ENCODE data around the gene PLPPR1. TPM values are rescaled to one million over a fixed set of nuclear protein-coding genes. Genes with fewer than 3 reads are reported as not detected.

PLPPR1 gene
- total RNA-seq, 4 donors from 2014 or later: 0.60 to 0.68 TPM; not detected in 2

DNA sequence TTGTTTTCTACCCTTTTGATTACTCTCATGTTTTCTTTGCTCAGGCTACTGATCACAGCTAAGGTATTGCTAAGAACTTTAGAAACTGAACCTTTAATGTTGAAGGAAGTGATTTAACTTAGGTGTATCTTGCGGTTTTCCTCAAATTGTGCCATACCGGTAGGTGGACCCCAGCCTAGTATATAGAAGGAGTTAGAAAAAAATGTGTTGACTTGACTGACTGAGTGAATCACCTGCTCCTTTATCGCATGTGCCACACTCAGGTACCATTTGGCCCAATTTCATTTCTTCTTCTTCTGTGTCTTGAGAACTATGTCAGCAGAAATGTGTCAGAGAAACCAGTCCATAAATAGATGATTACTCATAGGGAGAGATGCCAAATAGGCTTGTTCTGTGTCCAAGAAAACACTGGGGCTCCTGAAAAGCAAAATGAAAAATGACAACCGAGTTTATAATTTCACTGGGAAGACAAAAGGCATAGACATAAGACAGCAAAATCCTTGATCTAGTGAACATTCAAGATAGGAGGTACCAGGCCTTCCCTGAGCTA, 19.4 kb downstream of the PLPPR1 start:
- no peak for DNase-seq
- no peaks in the 10 kb centered on the region for H3K4me1 ChIP-seq
- no peak overlapping the region for H3K4me3 ChIP-seq
- H3K27me3 ChIP-seq: no peaks in the 10 kb centered on the region
- H3K9me3 ChIP-seq: no peaks in the 10 kb centered on the region
- H3K27ac ChIP-seq: no peak overlapping the region
- in situ Hi-C loops (cut with MboI; ENCODE audit: low pct_ligation_motif_present in 1 of 4, low pct_unique_long_range_greater_than_20kb in 1 of 4, low sequenced_read_pairs in 3 of 4): no loop called here
- TF ChIP-seq POLR2A (IDR thresholded peaks at IDR 0.05) (no peak), POLR2AphosphoS5 (IDR thresholded peaks at IDR 0.05) (no peak), EP300 (IDR thresholded peaks at IDR 0.05; ENCODE audit: low read depth) (no peak)
- TF ChIP-seq, protein P1, sequence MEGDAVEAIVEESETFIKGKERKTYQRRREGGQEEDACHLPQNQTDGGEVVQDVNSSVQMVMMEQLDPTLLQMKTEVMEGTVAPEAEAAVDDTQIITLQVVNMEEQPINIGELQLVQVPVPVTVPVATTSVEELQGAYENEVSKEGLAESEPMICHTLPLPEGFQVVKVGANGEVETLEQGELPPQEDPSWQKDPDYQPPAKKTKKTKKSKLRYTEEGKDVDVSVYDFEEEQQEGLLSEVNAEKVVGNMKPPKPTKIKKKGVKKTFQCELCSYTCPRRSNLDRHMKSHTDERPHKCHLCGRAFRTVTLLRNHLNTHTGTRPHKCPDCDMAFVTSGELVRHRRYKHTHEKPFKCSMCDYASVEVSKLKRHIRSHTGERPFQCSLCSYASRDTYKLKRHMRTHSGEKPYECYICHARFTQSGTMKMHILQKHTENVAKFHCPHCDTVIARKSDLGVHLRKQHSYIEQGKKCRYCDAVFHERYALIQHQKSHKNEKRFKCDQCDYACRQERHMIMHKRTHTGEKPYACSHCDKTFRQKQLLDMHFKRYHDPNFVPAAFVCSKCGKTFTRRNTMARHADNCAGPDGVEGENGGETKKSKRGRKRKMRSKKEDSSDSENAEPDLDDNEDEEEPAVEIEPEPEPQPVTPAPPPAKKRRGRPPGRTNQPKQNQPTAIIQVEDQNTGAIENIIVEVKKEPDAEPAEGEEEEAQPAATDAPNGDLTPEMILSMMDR (IDR thresholded peaks at IDR 0.05): no peak
- WGBS, 2 donors (ENCODE audit: low coverage in 1 of 2): 86% methylated on average over 3 to 4 of the region's 4 CpGs
- intact Hi-C loops (cut with DNase I; ENCODE audit: low total_unique reads): no loop called here
- no peaks in the 10 kb centered on the region for H3K36me3 ChIP-seq

DNA sequence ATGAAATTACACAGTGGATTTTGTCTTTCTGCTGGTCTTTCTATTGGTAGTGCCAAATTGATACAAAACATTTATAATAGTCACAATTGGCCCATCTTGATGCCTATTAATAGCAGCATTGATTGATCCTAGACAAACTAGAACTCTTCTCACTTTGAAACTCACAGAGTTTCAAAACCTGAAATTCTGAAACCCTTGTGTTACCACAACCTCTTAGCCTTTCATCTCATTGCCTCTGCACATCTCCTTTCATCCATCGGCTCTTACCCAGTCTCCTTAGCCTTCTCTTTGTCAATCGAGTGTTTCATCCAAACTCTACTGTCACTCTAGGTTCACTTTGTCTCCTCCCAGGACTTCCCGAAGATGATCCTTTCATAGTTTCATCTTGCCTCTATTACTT, 22.1 kb downstream of the PLPPR1 start:
- WGBS, 2 donors (ENCODE audit: low coverage in 1 of 2): 76 to 89% methylated on average over 3 of the region's 3 CpGs
- no peak overlapping the region for H3K4me3 ChIP-seq
- DNase-seq: no peak
- H3K27me3 ChIP-seq: no peaks in the 10 kb centered on the region
- no peak for TF ChIP-seq POLR2AphosphoS5 (IDR thresholded peaks at IDR 0.05)
- no peak for TF ChIP-seq EP300 (IDR thresholded peaks at IDR 0.05; ENCODE audit: low read depth)
- TF ChIP-seq POLR2A (IDR thresholded peaks at IDR 0.05): no peak
- TF ChIP-seq, protein P1 (IDR thresholded peaks at IDR 0.05): no peak
- H3K9me3 ChIP-seq: no peaks in the 10 kb centered on the region
- no peaks in the 10 kb centered on the region for H3K4me1 ChIP-seq
- no peaks in the 10 kb centered on the region for H3K36me3 ChIP-seq
- in situ Hi-C loops (cut with MboI; ENCODE audit: low pct_ligation_motif_present in 1 of 4, low pct_unique_long_range_greater_than_20kb in 1 of 4, low sequenced_read_pairs in 3 of 4): no loop called here
- no peak overlapping the region for H3K27ac ChIP-seq
- intact Hi-C loops (cut with DNase I; ENCODE audit: low total_unique reads): no loop called here

DNA sequence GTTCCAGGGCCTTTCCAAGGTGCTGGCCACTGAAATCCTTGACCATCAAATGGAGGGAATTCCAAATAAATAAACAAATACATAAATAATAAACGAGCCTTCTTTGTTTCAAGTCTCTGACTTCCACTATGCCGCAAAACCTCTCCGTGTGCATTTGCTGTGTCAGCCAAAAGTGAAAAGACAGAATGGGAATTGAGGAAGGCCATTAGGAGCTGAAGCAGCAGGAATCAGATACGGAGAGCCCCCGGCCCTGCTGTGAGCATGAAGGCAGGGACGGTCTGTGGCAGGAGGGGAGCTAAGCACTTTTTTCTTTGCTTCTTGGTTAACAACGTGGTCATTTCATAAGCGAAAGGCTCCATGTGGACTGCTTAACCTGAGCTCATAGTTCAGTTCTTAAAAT, 26.1 kb downstream of the PLPPR1 start:
- DNase-seq: no peak
- in situ Hi-C loops (cut with MboI; ENCODE audit: low pct_ligation_motif_present in 1 of 4, low pct_unique_long_range_greater_than_20kb in 1 of 4, low sequenced_read_pairs in 3 of 4): no loop called here
- Histone ChIP-seq H3K27ac (no peak overlapping the region), H3K9me3 (no peaks in the 10 kb centered on the region), H3K27me3 (no peaks in the 10 kb centered on the region), H3K4me3 (no peak overlapping the region), H3K36me3 (no peaks in the 10 kb centered on the region), H3K4me1 (no peaks in the 10 kb centered on the region)
- 51 to 61% methylated on average over 6 to 8 of the region's 8 CpGs for WGBS, 2 donors (ENCODE audit: low coverage in 1 of 2)
- TF ChIP-seq POLR2A (IDR thresholded peaks at IDR 0.05): no peak
- TF ChIP-seq, protein P1 (IDR thresholded peaks at IDR 0.05): no peak
- intact Hi-C loops (cut with DNase I; ENCODE audit: low total_unique reads): no loop called here

GRCh38 chr9:101055516-101055915, 27.0 kb downstream of the PLPPR1 start:
- Histone ChIP-seq H3K4me3 (no peak overlapping the region), H3K27ac (no peak overlapping the region), H3K27me3 (no peaks in the 10 kb centered on the region), H3K9me3 (no peaks in the 10 kb centered on the region), H3K36me3 (no peaks in the 10 kb centered on the region), H3K4me1 (no peaks in the 10 kb centered on the region)
- TF ChIP-seq EP300 (IDR thresholded peaks at IDR 0.05; ENCODE audit: low read depth) (no peak), POLR2A (IDR thresholded peaks at IDR 0.05) (no peak), POLR2AphosphoS5 (IDR thresholded peaks at IDR 0.05) (no peak)
- TF ChIP-seq, protein P1 (IDR thresholded peaks at IDR 0.05): no peak
- in situ Hi-C loops (cut with MboI; ENCODE audit: low pct_ligation_motif_present in 1 of 4, low pct_unique_long_range_greater_than_20kb in 1 of 4, low sequenced_read_pairs in 3 of 4): no loop called here
- 59 to 75% methylated on average over 2 to 3 of the region's 3 CpGs for WGBS, 2 donors (ENCODE audit: low coverage in 1 of 2)
- no peak for DNase-seq
- intact Hi-C loops (cut with DNase I; ENCODE audit: low total_unique reads): no loop called here

Data from transverse colon (tissue), 4 donors.